ENCODE measurements around the gene KLHL21.

DNA sequence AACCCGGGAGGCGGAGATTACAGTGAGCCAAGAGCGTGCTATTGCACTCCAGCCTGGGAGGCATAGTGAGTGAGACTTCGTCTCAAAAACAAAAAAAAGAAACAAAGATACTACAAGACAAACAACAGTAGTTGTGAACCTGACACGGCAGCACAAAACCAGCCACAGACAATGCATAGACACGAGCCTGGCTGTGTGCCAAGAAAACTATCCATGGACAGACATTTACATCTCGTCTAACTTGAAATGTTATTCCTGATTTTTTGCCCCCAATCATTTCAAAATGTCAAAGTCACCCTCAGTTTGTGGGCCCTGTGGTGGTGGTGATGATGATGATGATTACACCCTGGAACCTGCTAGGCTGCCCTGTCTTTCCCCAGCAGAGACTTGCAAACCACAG lies 6.3 kb downstream of the KLHL21 start:
- TF ChIP-seq, protein P1, sequence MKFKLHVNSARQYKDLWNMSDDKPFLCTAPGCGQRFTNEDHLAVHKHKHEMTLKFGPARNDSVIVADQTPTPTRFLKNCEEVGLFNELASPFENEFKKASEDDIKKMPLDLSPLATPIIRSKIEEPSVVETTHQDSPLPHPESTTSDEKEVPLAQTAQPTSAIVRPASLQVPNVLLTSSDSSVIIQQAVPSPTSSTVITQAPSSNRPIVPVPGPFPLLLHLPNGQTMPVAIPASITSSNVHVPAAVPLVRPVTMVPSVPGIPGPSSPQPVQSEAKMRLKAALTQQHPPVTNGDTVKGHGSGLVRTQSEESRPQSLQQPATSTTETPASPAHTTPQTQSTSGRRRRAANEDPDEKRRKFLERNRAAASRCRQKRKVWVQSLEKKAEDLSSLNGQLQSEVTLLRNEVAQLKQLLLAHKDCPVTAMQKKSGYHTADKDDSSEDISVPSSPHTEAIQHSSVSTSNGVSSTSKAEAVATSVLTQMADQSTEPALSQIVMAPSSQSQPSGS (IDR thresholded peaks at IDR 0.05; ENCODE audit: low read length) = no peak
- TF ChIP-seq, protein P2, sequence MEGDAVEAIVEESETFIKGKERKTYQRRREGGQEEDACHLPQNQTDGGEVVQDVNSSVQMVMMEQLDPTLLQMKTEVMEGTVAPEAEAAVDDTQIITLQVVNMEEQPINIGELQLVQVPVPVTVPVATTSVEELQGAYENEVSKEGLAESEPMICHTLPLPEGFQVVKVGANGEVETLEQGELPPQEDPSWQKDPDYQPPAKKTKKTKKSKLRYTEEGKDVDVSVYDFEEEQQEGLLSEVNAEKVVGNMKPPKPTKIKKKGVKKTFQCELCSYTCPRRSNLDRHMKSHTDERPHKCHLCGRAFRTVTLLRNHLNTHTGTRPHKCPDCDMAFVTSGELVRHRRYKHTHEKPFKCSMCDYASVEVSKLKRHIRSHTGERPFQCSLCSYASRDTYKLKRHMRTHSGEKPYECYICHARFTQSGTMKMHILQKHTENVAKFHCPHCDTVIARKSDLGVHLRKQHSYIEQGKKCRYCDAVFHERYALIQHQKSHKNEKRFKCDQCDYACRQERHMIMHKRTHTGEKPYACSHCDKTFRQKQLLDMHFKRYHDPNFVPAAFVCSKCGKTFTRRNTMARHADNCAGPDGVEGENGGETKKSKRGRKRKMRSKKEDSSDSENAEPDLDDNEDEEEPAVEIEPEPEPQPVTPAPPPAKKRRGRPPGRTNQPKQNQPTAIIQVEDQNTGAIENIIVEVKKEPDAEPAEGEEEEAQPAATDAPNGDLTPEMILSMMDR (IDR thresholded peaks at IDR 0.05 in 2 of 3, conservative IDR thresholded peaks at IDR 0.05 in 1 of 3; ENCODE audit: control insufficient read depth in 2 of 3, extremely low read depth in 1 of 3, insufficient read depth in 1 of 3, low read depth in 3 of 3, low read length in 3 of 3) = no peak
- TF ChIP-seq RAD21 (IDR thresholded peaks at IDR 0.05; ENCODE audit: insufficient read depth, low read depth, low read length) (no peak), POLR2AphosphoS5 (IDR thresholded peaks at IDR 0.05; ENCODE audit: low read length) (no peak), HDAC2 (IDR thresholded peaks at IDR 0.05) (no peak), FOXK2 (IDR thresholded peaks at IDR 0.05) (no peak), TARDBP (IDR thresholded peaks at IDR 0.05; ENCODE audit: borderline replicate concordance) (no peak), GABPA (IDR thresholded peaks at IDR 0.05; ENCODE audit: low read depth) (no peak), EGR1 (IDR thresholded peaks at IDR 0.05; ENCODE audit: borderline replicate concordance in 1 of 2, low read depth in 2 of 2, low read length in 2 of 2) (no peak), SIX5 (IDR thresholded peaks at IDR 0.05; ENCODE audit: low read depth, low read length, severe bottlenecking) (no peak), FOS (IDR thresholded peaks at IDR 0.05; ENCODE audit: borderline replicate concordance, extremely low read depth, insufficient read length) (no peak)
- TF ChIP-seq, protein P3, sequence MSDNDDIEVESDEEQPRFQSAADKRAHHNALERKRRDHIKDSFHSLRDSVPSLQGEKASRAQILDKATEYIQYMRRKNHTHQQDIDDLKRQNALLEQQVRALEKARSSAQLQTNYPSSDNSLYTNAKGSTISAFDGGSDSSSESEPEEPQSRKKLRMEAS (IDR thresholded peaks at IDR 0.05; ENCODE audit: low read depth, low read length) = no peak
- TF ChIP-seq, protein P4, sequence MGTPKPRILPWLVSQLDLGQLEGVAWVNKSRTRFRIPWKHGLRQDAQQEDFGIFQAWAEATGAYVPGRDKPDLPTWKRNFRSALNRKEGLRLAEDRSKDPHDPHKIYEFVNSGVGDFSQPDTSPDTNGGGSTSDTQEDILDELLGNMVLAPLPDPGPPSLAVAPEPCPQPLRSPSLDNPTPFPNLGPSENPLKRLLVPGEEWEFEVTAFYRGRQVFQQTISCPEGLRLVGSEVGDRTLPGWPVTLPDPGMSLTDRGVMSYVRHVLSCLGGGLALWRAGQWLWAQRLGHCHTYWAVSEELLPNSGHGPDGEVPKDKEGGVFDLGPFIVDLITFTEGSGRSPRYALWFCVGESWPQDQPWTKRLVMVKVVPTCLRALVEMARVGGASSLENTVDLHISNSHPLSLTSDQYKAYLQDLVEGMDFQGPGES (IDR thresholded peaks at IDR 0.05) = no peak

Data from GM12878 (cell line).